Left renal cortex interstitium (tissue), 4 donors: ENCODE results near the gene PFDN1. TPM values are rescaled to one million over a fixed set of nuclear protein-coding genes. Genes with fewer than 3 reads are reported as not detected.

Experiments
- polyA plus RNA-seq, 4 donors: library from polyadenylated mRNA; unstranded; fragments of 120-200 nt; gene quantifications; one replicate each; pipeline ENCODE4 v1.2.1, GENCODE V29; 2013; ENCODE audit not compliant: insufficient read length in 4 of 4

Gene PFDN1
- polyA plus RNA-seq, 4 donors = 93.3 to 122 (median 104) TPM

Other genes starting within 250 kb of the PFDN1 start
- gene PURA, start 189.0 kb downstream of the PFDN1 start, polyA plus RNA-seq = 10 to 100 TPM; 11.8 to 14.7 (median 13.4) TPM
- 1 to 10 TPM; 6.1 to 9.2 (median 6.5) TPM for gene IGIP, start 177.2 kb downstream of the PFDN1 start, polyA plus RNA-seq
- 10 to 100 TPM; 63.4 to 82.0 (median 74.5) TPM for gene CYSTM1, start 127.9 kb downstream of the PFDN1 start, polyA plus RNA-seq
- 10 to 100 TPM in 2 of 4 donors, 1 to 10 TPM in 2; 9.3 to 11.1 (median 10.2) TPM for gene HBEGF, start 43.5 kb upstream of the PFDN1 start, polyA plus RNA-seq
- gene SLC4A9, start 57.1 kb upstream of the PFDN1 start, polyA plus RNA-seq = 10 to 100 TPM; 17.6 to 46.5 (median 26.9) TPM
- 100 to 1,000 TPM in 3 of 4 donors, 10 to 100 TPM in 1; 88.3 to 151 (median 119) TPM for gene ANKHD1, start 98.7 kb upstream of the PFDN1 start, polyA plus RNA-seq
- gene EIF4EBP3, start 244.6 kb upstream of the PFDN1 start, polyA plus RNA-seq = 10 to 100 TPM in 2 of 4 donors, 1 to 10 TPM in 2; 8.9 to 10.5 (median 10.1) TPM